Measurements from ENCODE around the gene RETN.

DNA sequence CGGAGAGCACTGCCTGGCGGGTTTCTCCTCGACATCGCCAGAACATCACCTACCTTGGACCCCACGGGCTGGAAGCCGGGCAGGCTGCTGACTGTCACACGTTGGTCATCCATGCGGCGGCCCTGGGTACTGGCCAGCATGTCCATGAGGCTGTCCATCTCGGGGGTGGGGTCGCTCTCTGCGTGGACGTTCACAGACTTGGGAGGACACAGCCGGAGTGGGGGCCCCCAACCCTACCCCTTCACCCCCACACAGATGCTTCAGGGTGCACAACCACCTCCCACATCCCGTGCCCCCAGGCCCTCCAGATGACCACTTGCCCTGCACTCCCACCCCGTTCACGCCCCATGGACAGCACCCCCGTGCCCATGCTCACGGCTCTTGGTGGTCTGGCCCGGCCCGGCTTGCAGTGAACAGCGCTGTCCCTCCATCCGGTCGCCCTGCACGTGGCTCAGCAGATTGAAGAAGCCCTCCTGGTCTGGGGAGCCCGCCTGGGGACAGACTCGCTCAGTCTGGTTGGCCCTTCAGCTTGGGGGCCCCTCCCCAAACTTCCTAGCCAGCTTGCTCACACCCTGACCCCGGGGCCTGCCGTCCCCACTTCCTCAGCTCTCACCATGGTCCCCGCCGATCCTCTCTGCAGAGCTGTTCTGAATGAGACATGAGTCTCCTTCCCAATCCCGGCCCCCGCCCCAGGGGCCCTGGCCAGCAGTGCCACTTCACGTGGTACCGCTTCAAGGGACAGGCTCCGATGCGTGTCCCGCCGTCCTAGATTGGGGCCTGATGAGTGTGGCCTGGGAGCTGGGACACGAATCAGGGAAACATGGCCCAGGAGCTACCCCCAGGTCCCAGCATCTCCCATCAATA is 36.3 kb upstream of the RETN start:
- TF ChIP-seq FOXP2 (optimal IDR thresholded peaks at IDR 0.05; ENCODE audit: control extremely low read depth, extremely low read length, insufficient read depth) (no peak), POLR2AphosphoS5 (IDR thresholded peaks at IDR 0.05; ENCODE audit: borderline replicate concordance, low read depth, low read length) (no peak), EZH2 (IDR thresholded peaks at IDR 0.05) (no peak)
